ENCODE measurements around the gene AGPAT3.

The AGPAT3 gene

GRCh38 chr21:43957128-43957571 is 92.1 kb downstream of the AGPAT3 start:
- DNase-seq (ENCODE audit: low spot score) = no peak

GRCh38 chr21:43957611-43958362 is 92.8 kb downstream of the AGPAT3 start:
- no peak for DNase-seq (ENCODE audit: low spot score)

GRCh38 chr21:43958364-43959158 is 93.5 kb downstream of the AGPAT3 start:
- no peak for DNase-seq (ENCODE audit: low spot score)

- no peak for DNase-seq (ENCODE audit: low spot score)
These were observed 94.5 kb downstream of the AGPAT3 start for GRCh38 chr21:43959231-43960116.

- no peak for DNase-seq (ENCODE audit: low spot score)
These were observed 96.4 kb downstream of the AGPAT3 start for GRCh38 chr21:43961382-43961909.

- DNase-seq (ENCODE audit: low spot score) = no peak
These were observed 101.0 kb downstream of the AGPAT3 start for GRCh38 chr21:43965911-43966585.

GRCh38 chr21:43966946-43967512 is 102.0 kb downstream of the AGPAT3 start:
- DNase-seq (ENCODE audit: low spot score) = no peak

GRCh38 chr21:43967981-43968380 is 103.0 kb downstream of the AGPAT3 start:
- DNase-seq (ENCODE audit: low spot score) = no peak

GRCh38 chr21:43968410-43969114 is 103.5 kb downstream of the AGPAT3 start:
- no peak for DNase-seq (ENCODE audit: low spot score)

- no peak for DNase-seq (ENCODE audit: low spot score)
These were observed 104.1 kb downstream of the AGPAT3 start for GRCh38 chr21:43969115-43969444.

- no peak for DNase-seq (ENCODE audit: low spot score)
These were observed 105.5 kb downstream of the AGPAT3 start for GRCh38 chr21:43970551-43970950.

- no peak for DNase-seq (ENCODE audit: low spot score)
These were observed 106.4 kb downstream of the AGPAT3 start for GRCh38 chr21:43971201-43971991.

- no peak for DNase-seq (ENCODE audit: low spot score)
These were observed 106.9 kb downstream of the AGPAT3 start for GRCh38 chr21:43971992-43972255.

- no peak for DNase-seq (ENCODE audit: low spot score)
These were observed 108.0 kb downstream of the AGPAT3 start for GRCh38 chr21:43972850-43973633.

GRCh38 chr21:43973634-43973955 is 108.6 kb downstream of the AGPAT3 start:
- no peak for DNase-seq (ENCODE audit: low spot score)

- no peak for DNase-seq (ENCODE audit: low spot score)
These were observed 109.9 kb downstream of the AGPAT3 start for GRCh38 chr21:43974791-43975468.

GRCh38 chr21:43975469-43976098 is 110.6 kb downstream of the AGPAT3 start:
- peak; percentile 78 for DNase-seq (ENCODE audit: low spot score)

GRCh38 chr21:43976661-43977060 is 111.6 kb downstream of the AGPAT3 start:
- DNase-seq (ENCODE audit: low spot score) = no peak
